ENCODE measurements around the gene TMCO4. TPM values are rescaled to one million over a fixed set of nuclear protein-coding genes. Genes with fewer than 3 reads are reported as not detected.

TMCO4 gene
- total and polyA plus RNA-seq, 2 of the 8 experiments (the other 6 are each of a cell fraction or from before 2014, with no cell fraction given) = 3.0 to 3.1 TPM

- Histone ChIP-seq H2AFZ (ENCODE audit: low read length) (no peak overlapping the region), H3K36me3 (ENCODE audit: control insufficient read depth in 2 of 4, insufficient read depth in 4 of 4, low read length in 3 of 4) (no peaks in the 10 kb centered on the region), H3K23me2 (ENCODE audit: low read depth, low read length) (no peaks in the 10 kb centered on the region; the same call in 1 of the 2 replicates), H3K23ac (ENCODE audit: insufficient read length) (no peak overlapping the region), H3K27ac (ENCODE audit: low read depth, low read length) (no peak overlapping the region), H2BK5ac (ENCODE audit: low read depth, low read length) (no peak overlapping the region), H2BK120ac (replicated peaks; ENCODE audit: low read depth, low read length) (no peak overlapping the region), H4K91ac (replicated peaks; ENCODE audit: insufficient read length, low read length) (no peak overlapping the region), H3K27me3 (replicated peaks in 1 of 4; ENCODE audit: control insufficient read depth in 3 of 4, extremely low read depth in 1 of 4, insufficient read depth in 3 of 4, low read length in 3 of 4) (no peaks in the 10 kb centered on the region), H3K4ac (replicated peaks; ENCODE audit: insufficient read length, low read depth, low read length) (no peak overlapping the region), H2BK20ac (ENCODE audit: low read length) (no peak overlapping the region), H3K4me3 (ENCODE audit: extremely low read depth in 1 of 4, insufficient read depth in 2 of 4, low read depth in 3 of 4, low read length in 4 of 4) (no peak overlapping the region), H3K4me1 (replicated peaks in 1 of 4; ENCODE audit: control insufficient read depth in 3 of 4, insufficient read depth in 4 of 4, low read length in 3 of 4) (no peaks in the 10 kb centered on the region), H3K4me2 (ENCODE audit: insufficient read depth in 1 of 2, low read depth in 2 of 2, low read length in 2 of 2) (no peak overlapping the region), H3K56ac (replicated peaks; ENCODE audit: insufficient read length, low read depth, low read length) (no peak overlapping the region), H3K79me1 (ENCODE audit: low read depth, low read length) (no peaks in the 10 kb centered on the region), H4K8ac (ENCODE audit: extremely low read depth, insufficient read depth, low read length) (no peak overlapping the region), H3K79me2 (ENCODE audit: control insufficient read depth in 1 of 2, insufficient read depth in 2 of 2, low read length in 2 of 2) (no peaks in the 10 kb centered on the region), H2BK15ac (ENCODE audit: low read length) (no peak overlapping the region), H3K9me3 (ENCODE audit: insufficient read depth in 2 of 2, low read depth in 1 of 2, low read length in 1 of 2) (no peaks in the 10 kb centered on the region; a peak in 1 of 4 replicates), H4K20me1 (replicated peaks in 1 of 2; ENCODE audit: control insufficient read depth in 1 of 2, insufficient read depth in 2 of 2, low read length in 2 of 2) (no peaks in the 10 kb centered on the region), H2AK5ac (ENCODE audit: low read depth, low read length) (no peak overlapping the region), H3K18ac (ENCODE audit: extremely low read depth, low read length) (no peak overlapping the region), H2BK12ac (ENCODE audit: low read depth, low read length) (no peak overlapping the region), H4K5ac (ENCODE audit: insufficient read length, low read depth, low read length) (no peak overlapping the region), H3K9ac (replicated peaks in 1 of 4; ENCODE audit: extremely low read depth in 1 of 4, low read depth in 3 of 4, low read length in 3 of 4) (no peak overlapping the region), H3K14ac (ENCODE audit: insufficient read length) (no peak overlapping the region)
- ChIA-PET POLR2A (ENCODE audit: partially characterized antibody) (no interaction called here), CTCF (ENCODE audit: partially characterized antibody) (interaction anchor here (1.0 to 4.0 kb wide), 4 partner anchors 11 to 89 kb away, joined by 4 to 11 read pairs (median 6); no protein-coding TSS in a partner anchor)
- WGBS, 2 experiments (ENCODE audit: extremely low coverage in 1 of 2, insufficient coverage in 1 of 2, insufficient read length in 1 of 2, insufficient replicate concordance in 2 of 2, low coverage in 1 of 2, low lambda C conversion rate in 2 of 2, missing lambda C conversion rate in 1 of 2) = 97% methylated on average over 15 of the region's 15 CpGs; no CpG with 5 or more reads in 1 of the 2 experiments
- FAIRE-seq (no peak), DNase-seq (ENCODE audit: low read depth in 1 of 2, low spot score in 2 of 2) (no peak)
- TF ChIP-seq BCL11A (IDR thresholded peaks at IDR 0.05; ENCODE audit: low read depth in 2 of 2, low read length in 2 of 2) = no peak
- TF ChIP-seq POU5F1 (IDR thresholded peaks at IDR 0.05; ENCODE audit: low read depth, low read length) = no peak
- no peak for TF ChIP-seq USF2 (IDR thresholded peaks at IDR 0.05; ENCODE audit: low read length)
- TF ChIP-seq POLR2AphosphoS5 (IDR thresholded peaks at IDR 0.05; ENCODE audit: low read depth, low read length) = no peak
- TF ChIP-seq BRCA1 (IDR thresholded peaks at IDR 0.05; ENCODE audit: low read depth, low read length) = no peak
- TF ChIP-seq JUND (IDR thresholded peaks at IDR 0.05; ENCODE audit: low read length) = no peak
- no peak for TF ChIP-seq ATF3 (IDR thresholded peaks at IDR 0.05; ENCODE audit: insufficient read depth, low read depth, low read length)
- TF ChIP-seq EP300 (IDR thresholded peaks at IDR 0.05; ENCODE audit: borderline replicate concordance in 1 of 2, low read depth in 2 of 2, low read length in 2 of 2) = no peak
- TF ChIP-seq CHD1 (IDR thresholded peaks at IDR 0.05; ENCODE audit: low read depth, low read length) = no peak
- TF ChIP-seq GTF2F1 (IDR thresholded peaks at IDR 0.05; ENCODE audit: borderline replicate concordance, low read depth, low read length) = no peak
- no peak for TF ChIP-seq SP1 (IDR thresholded peaks at IDR 0.05; ENCODE audit: low read depth, low read length)
- TF ChIP-seq SP2 (IDR thresholded peaks at IDR 0.05; ENCODE audit: low read length) = no peak
Measured at GRCh38 chr1:19750101-19750881, 49.4 kb downstream of the TMCO4 start.

All from H1 (cell line).